ENCODE data around the gene REC8. TPM values are rescaled to one million over a fixed set of nuclear protein-coding genes. Genes with fewer than 3 reads are reported as not detected.

The REC8 gene
- total RNA-seq (2014; rRNA removed; shearing (Covaris generic)) = 0.14 and 0.54 TPM in 2 replicates

GRCh38 chr14:24171422-24172260 lies at the start of gene REC8:
Gene REC8, plus strand, starts transcription at chr14:24172080. Its CDS starts 473 bp downstream, at chr14:24172553.
- no peak for DNase-seq (ENCODE audit: low spot score)

GRCh38 chr14:24122416-24122815 lies 49.5 kb upstream of the REC8 start:
- no peak for DNase-seq (ENCODE audit: low spot score)

- DNase-seq (ENCODE audit: low spot score) = no peak
Measured at GRCh38 chr14:24122898-24123297, 49.0 kb upstream of the REC8 start.

GRCh38 chr14:24123424-24124417 lies 48.2 kb upstream of the REC8 start:
- DNase-seq (ENCODE audit: low spot score) = no peak

- no peak for DNase-seq (ENCODE audit: low spot score)
Measured at GRCh38 chr14:24126939-24127338, 44.9 kb upstream of the REC8 start.

- no peak for DNase-seq (ENCODE audit: low spot score)
Measured at GRCh38 chr14:24127673-24128072, 44.2 kb upstream of the REC8 start.

- no peak for DNase-seq (ENCODE audit: low spot score)
Measured at GRCh38 chr14:24129410-24129998, 42.4 kb upstream of the REC8 start.

GRCh38 chr14:24130380-24130716 lies 41.5 kb upstream of the REC8 start, which contains the start of gene FITM1:
Gene FITM1, plus strand, starts transcription at chr14:24130659. Its CDS starts 905 bp downstream, at chr14:24131564.
- no peak for DNase-seq (ENCODE audit: low spot score)

GRCh38 chr14:24130717-24131548 lies 40.9 kb upstream of the REC8 start:
- no peak for DNase-seq (ENCODE audit: low spot score)

- DNase-seq (ENCODE audit: low spot score) = no peak
Measured at GRCh38 chr14:24131549-24131966, 40.3 kb upstream of the REC8 start.

- no peak for DNase-seq (ENCODE audit: low spot score)
Measured at GRCh38 chr14:24132061-24132685, 39.7 kb upstream of the REC8 start.

- no peak for DNase-seq (ENCODE audit: low spot score)
Measured at GRCh38 chr14:24132976-24133375, 38.9 kb upstream of the REC8 start.

GRCh38 chr14:24133735-24134134 lies 38.1 kb upstream of the REC8 start:
- DNase-seq (ENCODE audit: low spot score) = no peak

- no peak for DNase-seq (ENCODE audit: low spot score)
Measured at GRCh38 chr14:24135584-24135833, 36.4 kb upstream of the REC8 start.

GRCh38 chr14:24135834-24136683 lies 35.8 kb upstream of the REC8 start, which contains the start of gene PSME1:
Gene PSME1, plus strand, starts transcription at chr14:24136194. Its CDS starts 69 bp downstream, at chr14:24136263.
- DNase-seq (ENCODE audit: low spot score) = peak; percentile 77

- DNase-seq (ENCODE audit: low spot score) = no peak
Measured at GRCh38 chr14:24136684-24137528, 35.0 kb upstream of the REC8 start.

- DNase-seq (ENCODE audit: low spot score) = no peak
Measured at GRCh38 chr14:24137529-24138395, 34.1 kb upstream of the REC8 start.
